A673 (cell line): ENCODE data around the gene SLC17A3.

ENCODE experiments used
- CTCF ChIP-seq: fragments of 300-800, 200-600 bp; sonication (generic); conservative IDR thresholded peaks from 2 replicates; pipeline ENCODE4 v1.5.1; 2017; ENCODE audit warnings: low read depth, mild to moderate bottlenecking, antibody characterized with exemption, low read length, moderate library complexity, mixed read lengths
- EZH2 ChIP-seq: fragments of 200-600 bp; sonication (generic); IDR thresholded peaks from 2 replicates; pipeline ENCODE4 v1.6.1; 2017; ENCODE audit warnings: borderline replicate concordance, low read depth, mild to moderate bottlenecking, mixed read lengths, antibody characterized with exemption, low read length; ENCODE audit not compliant: poor library complexity, severe bottlenecking

- TF ChIP-seq CTCF (no peak), EZH2 (no peak)
Observed at GRCh38 chr6:25898289-25898977, 24.4 kb upstream of the SLC17A3 start.
